Activated T-cell treated with anti-CD3 and anti-CD28 coated beads for 1 hour (primary cell): ENCODE data around the gene MCAT.
A peak's percentile ranks its signal among the peaks of the same experiment; 100 is the strongest.
"Not testable (repeated sequence)": the region's sequence is repeated elsewhere in the genome, so short reads cannot be mapped to it uniquely, and the experiment has no call there.

Source experiments
- DNase-seq: peaks from one replicate; pipeline ENCODE4 v3.0.0-alpha.2; 2020; ENCODE audit warnings: low read depth

Gene MCAT

DNA sequence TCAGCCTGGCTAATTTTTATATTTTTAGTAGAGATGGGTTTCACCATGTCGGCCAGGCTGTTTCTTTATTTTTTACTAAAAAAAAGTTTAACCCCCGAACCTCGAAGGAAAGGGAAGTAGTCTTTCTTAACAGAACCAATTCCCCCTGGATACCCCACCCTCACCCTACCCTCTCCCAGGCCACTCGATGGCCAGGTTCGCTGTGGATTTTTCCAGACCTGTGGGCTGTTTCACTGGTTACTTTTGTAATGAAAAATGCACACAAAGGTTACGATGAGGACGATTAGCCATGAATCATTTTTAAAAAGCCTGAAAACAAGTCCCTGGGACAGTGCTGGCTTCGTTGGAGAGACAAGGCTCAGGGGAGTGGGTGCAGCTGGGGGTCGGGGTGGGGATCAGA, 10.7 kb upstream of the MCAT start:
- DNase-seq, result no peak

- DNase-seq, result peak; percentile 51
Observed at GRCh38 chr22:43152357-43153071, 9.3 kb upstream of the MCAT start.

- DNase-seq, result peak; percentile 12
Observed at GRCh38 chr22:43152003-43152356, 8.8 kb upstream of the MCAT start.

DNA sequence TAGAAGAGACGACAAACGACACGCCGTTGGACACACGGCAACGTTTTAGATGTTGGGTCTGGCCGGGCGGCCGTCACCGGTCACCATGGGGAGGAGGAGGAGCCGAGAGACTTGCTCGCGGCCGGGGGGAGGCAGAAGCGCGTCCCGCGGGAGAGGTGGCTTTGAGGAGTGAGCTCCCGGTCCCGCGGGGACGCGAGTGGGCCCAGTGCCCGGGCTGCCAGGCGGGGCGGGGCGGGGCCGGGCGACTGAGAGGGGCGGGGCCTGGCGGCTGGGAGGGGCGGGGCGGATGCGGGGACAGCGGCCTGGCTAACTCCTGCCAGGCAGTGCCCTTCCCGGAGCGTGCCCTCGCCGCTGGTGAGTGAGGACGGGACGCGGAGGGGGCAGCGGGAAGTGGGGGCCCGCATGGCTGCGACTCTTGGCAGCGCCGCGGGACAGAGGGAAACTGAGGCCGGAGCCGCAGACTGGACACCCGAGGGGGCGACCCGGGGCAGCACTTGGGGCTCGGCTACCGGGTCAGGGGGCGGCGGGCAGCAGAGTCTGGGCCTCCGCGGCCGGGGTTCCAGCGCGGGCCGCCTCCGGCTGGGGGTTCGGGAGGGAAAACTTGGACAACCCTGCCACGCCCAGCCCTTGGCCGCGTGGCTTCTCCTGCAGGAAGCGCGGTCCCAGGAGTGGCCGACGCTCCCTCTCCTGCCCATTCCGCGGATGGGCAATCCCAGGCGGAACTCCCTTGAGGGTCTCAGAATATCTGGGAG, 8.2 kb upstream of the MCAT start, which contains the start of gene TSPO:
Gene TSPO (plus strand): TSS at position 309 of the 752 bp plus-strand sequence. CDS start 7,680 bp downstream, outside the sequence.
- peak; percentile 56 for DNase-seq

GRCh38 chr22:43150731-43151206, 7.6 kb upstream of the MCAT start:
- DNase-seq, result no peak

GRCh38 chr22:43148581-43148980, 5.4 kb upstream of the MCAT start:
- no peak for DNase-seq

DNA sequence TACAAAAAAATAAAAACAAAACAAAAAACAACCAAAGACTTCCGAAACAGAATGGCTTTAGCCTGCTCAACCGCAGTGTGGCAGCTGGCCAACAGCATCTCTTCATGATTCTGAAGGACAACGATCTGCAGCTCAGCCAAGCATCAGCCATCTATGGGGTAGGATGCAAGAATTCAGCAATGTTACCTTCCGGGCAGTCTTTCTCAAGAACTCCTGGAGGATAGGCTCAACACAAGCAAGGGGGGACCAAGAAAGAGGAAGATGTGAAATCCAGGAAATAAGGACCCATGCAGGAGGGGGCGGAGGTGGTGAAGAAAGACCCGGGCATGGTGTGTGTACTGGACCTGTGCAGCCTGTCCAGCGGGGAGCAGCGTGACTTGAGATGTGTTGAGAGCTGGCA, 4.6 kb upstream of the MCAT start:
- no peak for DNase-seq

- not testable (repeated sequence) for DNase-seq
Observed at GRCh38 chr22:43146332-43146731, 3.1 kb upstream of the MCAT start.

DNA sequence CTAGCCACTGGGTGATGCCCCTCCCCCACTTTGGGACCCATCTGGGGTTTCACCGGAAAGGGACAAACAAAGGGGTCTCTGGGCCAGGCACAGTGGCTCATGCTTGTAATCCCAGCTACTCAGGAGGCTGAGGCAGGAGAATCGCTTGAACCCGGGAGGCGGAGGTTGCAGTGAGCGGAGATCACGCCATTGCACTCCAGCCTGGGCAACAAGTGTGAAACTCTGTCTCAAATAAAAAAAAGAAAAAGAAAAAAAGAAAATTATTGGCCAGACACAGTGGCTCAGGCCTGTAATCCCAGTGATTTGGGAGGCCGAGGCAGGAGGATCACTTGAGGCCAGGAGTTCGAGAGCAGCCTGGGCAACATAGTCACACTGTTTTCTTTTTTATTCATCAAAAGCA, 2.2 kb upstream of the MCAT start:
- DNase-seq, result not testable (repeated sequence)

GRCh38 chr22:43144949-43145348, 1.8 kb upstream of the MCAT start:
- no peak for DNase-seq

- no peak for DNase-seq
Observed at GRCh38 chr22:43136801-43137200, 6.4 kb downstream of the MCAT start.

GRCh38 chr22:43136255-43136654, 6.9 kb downstream of the MCAT start:
- DNase-seq, result peak; percentile 36

DNA sequence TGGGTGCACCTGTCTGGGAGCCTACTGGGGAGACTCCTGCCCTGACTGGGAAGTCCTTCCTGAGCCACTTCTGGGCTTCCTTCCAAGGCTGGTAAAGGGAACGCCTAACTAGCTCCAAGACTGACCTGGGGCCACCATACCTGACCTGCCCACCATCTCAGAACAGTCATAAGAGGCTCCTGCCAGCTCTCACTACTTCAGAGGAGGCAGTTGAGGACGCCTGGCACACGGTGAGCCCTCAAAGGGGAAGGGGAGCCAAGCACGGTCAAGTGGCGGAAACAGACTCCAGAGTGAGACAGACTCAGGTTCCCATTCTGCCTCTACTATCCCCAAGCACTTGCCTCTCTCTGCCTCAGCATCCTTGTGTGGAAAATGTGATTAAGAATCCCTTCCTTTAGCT, 7.6 kb downstream of the MCAT start:
- no peak for DNase-seq

GRCh38 chr22:43134553-43134952, 8.6 kb downstream of the MCAT start:
- DNase-seq, result no peak

DNA sequence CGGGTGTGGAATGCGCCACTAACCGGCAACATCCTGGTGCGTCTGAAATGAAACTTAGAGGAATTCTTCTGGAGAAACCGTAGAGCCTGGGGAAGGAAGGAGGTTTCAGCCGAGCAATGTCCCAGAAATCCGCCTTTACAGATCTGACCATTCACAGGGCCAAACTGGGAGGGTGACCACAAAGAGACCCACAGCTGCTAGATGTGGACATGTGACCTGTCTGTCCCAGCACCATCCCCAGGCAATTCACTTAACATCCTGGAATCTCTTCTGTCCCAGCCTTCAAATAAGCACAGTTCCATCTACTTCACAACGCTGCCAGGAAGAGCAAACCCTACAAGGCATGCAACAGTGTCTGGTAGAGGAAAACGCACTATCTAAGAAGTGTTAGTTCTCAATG, 9.8 kb downstream of the MCAT start:
- DNase-seq, result no peak

DNA sequence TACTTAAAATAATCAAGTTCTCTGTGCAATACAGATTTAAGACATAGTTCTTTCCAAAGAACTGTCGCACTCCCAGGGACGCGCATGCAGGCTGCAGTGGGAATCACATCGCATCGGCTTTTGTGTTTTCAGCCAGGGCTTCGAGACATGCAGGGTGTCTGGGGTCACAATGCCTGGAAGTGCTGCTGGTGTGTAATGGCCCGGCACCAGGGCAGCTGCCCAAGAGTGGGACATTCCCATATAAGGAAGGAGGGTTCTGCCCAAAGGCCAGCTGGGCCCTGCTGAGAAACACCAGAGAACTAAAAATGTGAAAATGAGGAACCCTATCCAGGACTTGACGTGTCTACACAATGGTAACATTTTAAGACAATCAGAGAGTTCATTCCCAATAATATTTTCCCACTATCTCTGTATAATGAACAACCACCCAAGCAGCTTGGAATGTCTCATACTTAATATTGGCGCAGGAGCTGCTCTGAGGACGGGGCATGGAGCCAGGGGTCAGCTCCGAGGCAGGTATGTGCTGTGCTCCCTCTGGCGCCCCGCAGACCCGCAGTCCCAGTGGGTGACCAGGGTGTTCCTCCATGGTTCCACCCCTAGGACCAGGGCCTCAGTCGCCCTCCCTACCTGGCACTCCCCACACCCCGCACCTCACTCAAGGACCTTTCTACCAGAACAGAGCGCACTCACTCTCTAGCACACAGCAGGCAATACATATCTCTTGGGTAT, 11.3 kb downstream of the MCAT start:
- no peak for DNase-seq

DNA sequence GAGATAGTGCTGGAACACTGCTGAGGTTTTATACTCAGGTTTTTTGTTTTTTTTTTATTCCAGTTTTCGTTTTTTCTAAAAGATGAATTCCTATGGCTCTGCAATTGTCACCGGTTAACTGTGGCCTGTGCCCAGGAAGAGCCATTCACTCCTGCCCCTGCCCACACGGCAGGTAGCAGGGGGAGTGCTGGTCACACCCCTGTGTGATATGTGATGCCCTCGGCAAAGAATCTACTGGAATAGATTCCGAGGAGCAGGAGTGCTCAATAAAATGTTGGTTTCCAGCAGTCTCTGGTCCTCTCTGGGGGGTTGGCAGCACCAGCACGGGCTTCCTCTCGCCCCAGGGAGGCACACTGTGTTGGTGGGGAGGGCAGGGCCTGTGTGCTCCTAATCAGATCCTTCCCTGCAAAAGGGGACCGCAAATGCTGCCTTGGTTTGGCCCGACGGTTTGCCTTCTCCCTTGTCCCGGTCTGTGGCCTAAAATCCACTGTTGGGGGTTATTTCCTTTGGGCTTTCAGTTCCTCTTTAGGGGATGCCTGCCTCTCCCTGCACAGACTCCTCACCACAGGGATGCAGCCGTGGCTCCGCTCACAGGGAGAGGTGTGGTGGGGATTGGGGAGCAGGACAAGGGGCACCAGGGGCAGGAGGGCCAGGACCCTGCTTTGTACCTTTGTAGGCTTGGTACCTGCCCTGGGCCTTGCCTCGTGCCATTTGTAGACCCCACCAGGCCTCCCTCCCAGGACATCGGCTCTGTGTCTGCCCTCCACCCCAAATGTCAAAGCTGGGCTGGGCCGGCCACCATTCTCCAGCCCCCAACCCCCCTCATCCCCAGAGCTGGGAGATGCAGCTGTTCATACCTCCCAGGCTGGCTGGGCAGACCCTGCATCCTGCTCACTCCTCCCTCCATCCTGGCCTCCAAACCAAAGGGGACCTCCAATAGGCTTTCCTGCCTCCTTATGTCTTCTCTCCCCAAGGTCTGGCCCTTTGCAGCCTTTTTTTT, 13.5 kb downstream of the MCAT start:
- no peak for DNase-seq

GRCh38 chr22:43128928-43129424, 14.2 kb downstream of the MCAT start:
- DNase-seq, result no peak

GRCh38 chr22:43128116-43128515, 15.1 kb downstream of the MCAT start:
- no peak for DNase-seq

DNA sequence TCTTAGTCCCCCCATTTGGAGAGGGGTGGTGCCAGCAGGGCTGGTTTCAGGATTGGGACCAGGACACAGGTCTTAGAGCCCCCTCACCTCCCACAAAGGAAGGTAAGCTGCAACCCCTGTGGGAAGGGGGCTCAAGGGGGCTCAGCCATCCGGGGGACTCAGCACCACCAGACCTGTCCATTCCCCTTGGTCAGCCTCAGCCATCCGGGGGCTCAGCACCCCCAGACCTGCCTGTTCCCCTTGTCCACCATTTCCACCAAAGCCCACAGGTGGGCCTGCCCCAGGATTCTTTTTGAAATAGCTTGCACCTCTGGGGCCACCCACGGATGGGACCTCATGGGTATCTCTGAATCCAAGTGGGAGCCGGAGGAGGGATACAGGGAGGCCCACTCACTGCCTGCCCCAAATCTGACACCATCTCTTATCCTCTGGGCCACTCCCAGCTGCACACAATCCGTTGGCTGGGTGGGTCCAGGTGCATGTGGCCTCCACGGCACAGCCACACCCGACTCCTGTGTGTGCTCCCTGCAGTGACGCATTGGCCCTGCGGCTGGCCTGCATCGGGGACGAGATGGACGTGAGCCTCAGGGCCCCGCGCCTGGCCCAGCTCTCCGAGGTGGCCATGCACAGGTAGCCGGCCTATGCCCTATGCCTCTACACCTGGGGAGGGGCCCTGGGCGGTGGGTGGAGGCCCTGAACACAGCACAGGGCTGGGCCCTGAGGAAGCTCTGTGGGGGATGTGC, 15.9 kb downstream of the MCAT start:
- DNase-seq, result no peak
